IMR-90 (cell line): ENCODE measurements around the gene KLHL29. TPM values are rescaled to one million over a fixed set of nuclear protein-coding genes. Genes with fewer than 3 reads are reported as not detected.

Experiments
- ATAC-seq: fragments of 200-7000 bp; cut with Tn5 transposase; 2 replicates; pipeline ENCODE4 v1.9.1; 2020; ENCODE audit warnings: low read depth, mild to moderate bottlenecking, moderate library complexity
- BruUV-seq: library from RNA; stranded (reverse); fragments of 400-500 nt; replicated peaks from 2 replicates; lab custom pipeline; 2021; lab: Mats Ljungman, UMichigan
- CTCF ChIA-PET: fragments of 300-600 bp; formaldehyde crosslinking; extraction: SDS; loops from one replicate; lab custom pipeline; 2021; ENCODE audit warnings: antibody characterized with exemption; lab: Yijun Ruan, JAX
- POLR2A ChIA-PET: fragments of 300-600 bp; sonication (Branson Sonifier 250); formaldehyde crosslinking; loops from one replicate; lab custom pipeline; 2022; ENCODE audit warnings: antibody characterized with exemption; ENCODE audit not compliant: unreplicated experiment; lab: Charles Lee
- DNase-seq: peaks from one replicate; pipeline ENCODE4 v3.0.0; 2013
- H2AFZ ChIP-seq: replicated peaks from 2 replicates; pipeline ENCODE3; 2013; ENCODE audit warnings: low read length, mild to moderate bottlenecking; ENCODE audit not compliant: poor library complexity
- H2AK5ac ChIP-seq: 2 replicates; pipeline ENCODE4 v1.6.1; 2013; ENCODE audit warnings: low read depth, low read length, inconsistent platforms
- H2AK9ac ChIP-seq: replicated peaks from 2 replicates; pipeline ENCODE3; 2013; ENCODE audit warnings: mild to moderate bottlenecking, low read depth, low read length, moderate library complexity; ENCODE audit not compliant: poor library complexity
- H2BK120ac ChIP-seq: 2 replicates; pipeline ENCODE4 v1.6.1; 2013; ENCODE audit warnings: low read depth, low read length, inconsistent platforms
- H2BK15ac ChIP-seq: 3 replicates; pipeline ENCODE4 v1.6.1; 2013; ENCODE audit warnings: low read depth, low read length, inconsistent platforms
- H2BK20ac ChIP-seq: 2 replicates; pipeline ENCODE4 v1.6.1; 2013; ENCODE audit warnings: low read depth, mild to moderate bottlenecking, inconsistent platforms, low read length, moderate library complexity
- H2BK5ac ChIP-seq: 2 replicates; pipeline ENCODE4 v1.6.1; 2013; ENCODE audit warnings: mild to moderate bottlenecking, low read depth, low read length, inconsistent platforms; ENCODE audit not compliant: poor library complexity, severe bottlenecking
- H3K14ac ChIP-seq: replicated peaks from 2 replicates; pipeline ENCODE4 v1.6.1; 2013; ENCODE audit warnings: low read depth, low read length, inconsistent platforms
- H3K18ac ChIP-seq: 2 replicates; pipeline ENCODE4 v1.6.1; 2013; ENCODE audit warnings: low read depth, low read length, control low read depth
- H3K23ac ChIP-seq: 2 replicates; pipeline ENCODE4 v1.6.1; 2013; ENCODE audit warnings: low read depth, low read length, inconsistent platforms
- H3K27ac ChIP-seq: 2 replicates; pipeline ENCODE4 v1.5.1; 2013; ENCODE audit warnings: mild to moderate bottlenecking, control low read depth, low read length; ENCODE audit not compliant: insufficient read depth
- H3K27me3 ChIP-seq: 2 replicates; pipeline ENCODE4 v1.6.1; 2013; ENCODE audit warnings: low read length; ENCODE audit not compliant: control insufficient read depth, insufficient read depth
- H3K36me3 ChIP-seq: 2 replicates; pipeline ENCODE4 v1.6.1; 2013; ENCODE audit warnings: low read length, mixed read lengths; ENCODE audit not compliant: control insufficient read depth, insufficient read depth
- H3K4ac ChIP-seq: 2 replicates; pipeline ENCODE4 v1.6.1; 2013; ENCODE audit warnings: low read depth, low read length, inconsistent platforms
- H3K4me1 ChIP-seq: 2 replicates; pipeline ENCODE4 v1.6.1; 2013; ENCODE audit warnings: low read length, mixed read lengths; ENCODE audit not compliant: control insufficient read depth, insufficient read depth
- H3K4me2 ChIP-seq: 2 replicates; pipeline ENCODE4 v1.6.1; 2013; ENCODE audit warnings: low read depth, mild to moderate bottlenecking, control low read depth, low read length, moderate library complexity
- H3K4me3 ChIP-seq: 2 replicates; pipeline ENCODE4 v1.5.1; 2013; ENCODE audit warnings: low read depth, mild to moderate bottlenecking, control low read depth, low read length, moderate library complexity; ENCODE audit not compliant: insufficient read depth
- H3K56ac ChIP-seq: 2 replicates; pipeline ENCODE4 v1.6.1; 2013; ENCODE audit warnings: low read length, inconsistent platforms; ENCODE audit not compliant: insufficient read depth; ENCODE audit errors: extremely low read depth
- H3K79me1 ChIP-seq, 2 experiments: 2 replicates each; pipeline ENCODE4 v1.6.1; 2013; ENCODE audit warnings: low read length in 2 of 2, inconsistent platforms in 1 of 2, low read depth in 1 of 2
- H3K9ac ChIP-seq: 2 replicates; pipeline ENCODE4 v1.6.1; 2013; ENCODE audit warnings: low read depth, low read length, control low read depth
- H3K9me1 ChIP-seq: 2 replicates; pipeline ENCODE4 v1.6.1; 2013; ENCODE audit warnings: low read length, inconsistent platforms; ENCODE audit not compliant: insufficient read depth
- H3K9me3 ChIP-seq: 2 replicates; pipeline ENCODE4 v1.6.1; 2013; ENCODE audit warnings: low read length; ENCODE audit not compliant: control insufficient read depth, insufficient read depth
- H4K20me1 ChIP-seq: 2 replicates; pipeline ENCODE4 v1.6.1; 2013; ENCODE audit warnings: low read length, inconsistent platforms; ENCODE audit not compliant: insufficient read depth
- H4K5ac ChIP-seq: 2 replicates; pipeline ENCODE4 v1.6.1; 2013; ENCODE audit warnings: mild to moderate bottlenecking, low read depth, low read length, control low read depth
- H4K8ac ChIP-seq, 2 experiments: 2 replicates each; pipeline ENCODE4 v1.6.1; 2013; ENCODE audit warnings: low read depth in 2 of 2, low read length in 2 of 2, control low read depth in 1 of 2, inconsistent platforms in 1 of 2
- H4K91ac ChIP-seq: 2 replicates; pipeline ENCODE4 v1.6.1; 2013; ENCODE audit warnings: low read depth, low read length, inconsistent platforms; ENCODE audit not compliant: insufficient read depth
- BHLHE40 ChIP-seq: fragments of 150-350 bp; IDR thresholded peaks from 2 replicates; pipeline ENCODE4 v1.6.1; 2016; ENCODE audit warnings: mild to moderate bottlenecking, low read depth, low read length
- CEBPB ChIP-seq: IDR thresholded peaks from 2 replicates; pipeline ENCODE4 v1.6.1; 2012; ENCODE audit warnings: low read depth, low read length, improper control_type of control experiment
- CHD1 ChIP-seq: IDR thresholded peaks from 2 replicates; pipeline ENCODE4 v1.6.1; 2012; ENCODE audit warnings: low read depth, low read length, improper control_type of control experiment
- CTCF ChIP-seq: conservative IDR thresholded peaks from 2 replicates; pipeline ENCODE4 v1.5.1; 2012; ENCODE audit warnings: mild to moderate bottlenecking, low read depth, low read length, improper control_type of control experiment
- ELK1 ChIP-seq: fragments of 150-350 bp; IDR thresholded peaks from 2 replicates; pipeline ENCODE4 v1.6.1; 2016; ENCODE audit warnings: low read depth, mild to moderate bottlenecking, low read length, moderate library complexity, borderline replicate concordance
- FOS ChIP-seq: fragments of 150-350 bp; IDR thresholded peaks from 2 replicates; pipeline ENCODE4 v1.6.1; 2016; ENCODE audit warnings: low read depth, low read length
- MAFK ChIP-seq: IDR thresholded peaks from 2 replicates; pipeline ENCODE4 v1.6.1; 2012; ENCODE audit warnings: low read depth, low read length, improper control_type of control experiment
- MAZ ChIP-seq: IDR thresholded peaks from 2 replicates; pipeline ENCODE4 v1.6.1; 2012; ENCODE audit warnings: low read depth, mild to moderate bottlenecking, low read length, improper control_type of control experiment, moderate library complexity, borderline replicate concordance
- MXI1 ChIP-seq: IDR thresholded peaks from 2 replicates; pipeline ENCODE4 v1.6.1; 2012; ENCODE audit warnings: low read depth, mild to moderate bottlenecking, low read length, moderate library complexity, borderline replicate concordance
- NFE2L2 ChIP-seq: fragments of 150-350 bp; IDR thresholded peaks from 2 replicates; pipeline ENCODE4 v1.6.1; 2016; ENCODE audit warnings: low read depth, mild to moderate bottlenecking, low read length
- POLR2A ChIP-seq: IDR thresholded peaks from 2 replicates; pipeline ENCODE4 v1.6.1; 2012; ENCODE audit warnings: mild to moderate bottlenecking, low read depth, low read length
- RAD21 ChIP-seq: IDR thresholded peaks from 2 replicates; pipeline ENCODE4 v1.6.1; 2012; ENCODE audit warnings: low read length, improper control_type of control experiment
- RCOR1 ChIP-seq: IDR thresholded peaks from 2 replicates; pipeline ENCODE4 v1.6.1; 2012; ENCODE audit warnings: mild to moderate bottlenecking, low read length, improper control_type of control experiment; ENCODE audit not compliant: insufficient replicate concordance
- RFX5 ChIP-seq: IDR thresholded peaks from 2 replicates; pipeline ENCODE4 v1.8.0; 2012; ENCODE audit warnings: low read depth, mild to moderate bottlenecking, low read length, moderate library complexity
- SMC3 ChIP-seq: fragments of 150-350 bp; IDR thresholded peaks from 2 replicates; pipeline ENCODE4 v1.6.1; 2016; ENCODE audit warnings: low read depth, mild to moderate bottlenecking, antibody characterized with exemption, low read length, moderate library complexity
- WGBS, 2 experiments: methylation state at CpG; one replicate each; pipeline versions ENCODE4 v1.1.5 to v1.1.7; 2013; ENCODE audit warnings: missing lambda C conversion rate in 2 of 2; ENCODE audit not compliant: insufficient read length in 1 of 2; ENCODE audit errors: extremely low coverage in 2 of 2; 5-methylcytosine and 5-hydroxymethylcytosine counted together
- dilution Hi-C: fragments of 300-500 bp; cut with HindIII; formaldehyde crosslinking; loops from one replicate; pipeline ENCODE4 v1.14.3; 2018; ENCODE audit warnings: low sequenced_read_pairs; ENCODE audit not compliant: unreplicated experiment
- in situ Hi-C: fragments of 300-500 bp; cut with MboI; formaldehyde crosslinking; loops from 3 replicates; pipeline ENCODE4 v1.14.3; 2019; ENCODE audit warnings: low sequenced_read_pairs, inconsistent platforms, mixed read lengths
- intact Hi-C: fragments of 100-400 bp; cut with micrococcal nuclease; formaldehyde crosslinking; loops from 2 replicates; pipeline ENCODE4 v1.10.0; 2022
- polyA plus RNA-seq, 3 experiments: library from polyadenylated mRNA; depleted of rRNA; stranded (reverse); fragments of >200 nt; gene quantifications; 2 replicates each; pipeline ENCODE4 v1.2.3, GENCODE V29; 2012; ENCODE audit warnings: low replicate concordance in 1 of 3
- total RNA-seq: library from RNA; depleted of rRNA; stranded (reverse); fragments of >200 nt; gene quantifications from 2 replicates; pipeline ENCODE4 v1.2.3, GENCODE V29; 2012
- TF ChIP-seq, protein P1 (sequence below): fragments of 150-350 bp; IDR thresholded peaks from 2 replicates; pipeline ENCODE4 v1.6.1; 2017; ENCODE audit warnings: mild to moderate bottlenecking, antibody characterized with exemption, low read length, low read depth

KLHL29 gene
- total and polyA plus RNA-seq, 2 of the 4 experiments (the other 2 are of a cell fraction), result 2.0 to 8.0 TPM

- WGBS, 2 experiments, result 75% methylated on average over 2 of the region's 7 CpGs; no CpG with 5 or more reads in 1 of the 2 experiments
- no peak overlapping the region for H3K14ac ChIP-seq
- H3K56ac ChIP-seq, result no peak overlapping the region
- no peak overlapping the region for H4K8ac ChIP-seq
- H3K23ac ChIP-seq, result no peak overlapping the region
- POLR2A ChIA-PET, result no interaction called here
- H3K79me1 ChIP-seq, result peaks cover 0 to 2% of the 10 kb centered on the region in 2 experiments; a peak in 1 of 4 replicates
- H3K9me1 ChIP-seq, result peaks cover 3% of the 10 kb centered on the region; the same call in 1 of the 2 replicates
- dilution Hi-C loops (no loop called here), intact Hi-C loops (no loop called here), in situ Hi-C loops (no loop called here)
- DNase-seq (no peak), ATAC-seq (no peak)
- no peak overlapping the region for H3K18ac ChIP-seq
- no peak overlapping the region for H4K5ac ChIP-seq
- no peak overlapping the region for H2AK9ac ChIP-seq
- H3K4me3 ChIP-seq, result no peak overlapping the region
- no peak overlapping the region for H2AFZ ChIP-seq
- no peaks in the 10 kb centered on the region for H3K9me3 ChIP-seq
- TF ChIP-seq MAFK (no peak), CTCF (no peak), RFX5 (no peak), POLR2A (no peak), ELK1 (no peak), MXI1 (no peak), RAD21 (no peak), CEBPB (no peak), NFE2L2 (no peak), CHD1 (no peak), RCOR1 (no peak), MAZ (no peak), SMC3 (no peak), BHLHE40 (no peak), FOS (no peak)
- TF ChIP-seq, protein P1, sequence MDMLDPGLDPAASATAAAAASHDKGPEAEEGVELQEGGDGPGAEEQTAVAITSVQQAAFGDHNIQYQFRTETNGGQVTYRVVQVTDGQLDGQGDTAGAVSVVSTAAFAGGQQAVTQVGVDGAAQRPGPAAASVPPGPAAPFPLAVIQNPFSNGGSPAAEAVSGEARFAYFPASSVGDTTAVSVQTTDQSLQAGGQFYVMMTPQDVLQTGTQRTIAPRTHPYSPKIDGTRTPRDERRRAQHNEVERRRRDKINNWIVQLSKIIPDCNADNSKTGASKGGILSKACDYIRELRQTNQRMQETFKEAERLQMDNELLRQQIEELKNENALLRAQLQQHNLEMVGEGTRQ, result no peak
- H3K4me1 ChIP-seq, result peaks cover 6% of the 10 kb centered on the region; the same call in 1 of the 2 replicates
- no peak overlapping the region for H3K4me2 ChIP-seq
- BruUV-seq, result no TSS peak
- no peak overlapping the region for H3K27ac ChIP-seq
- H3K4ac ChIP-seq, result no peak overlapping the region
- no peaks in the 10 kb centered on the region for H3K36me3 ChIP-seq
- H2BK15ac ChIP-seq, result no peak overlapping the region
- H2BK20ac ChIP-seq, result no peak overlapping the region
- H3K9ac ChIP-seq, result no peak overlapping the region
- CTCF ChIA-PET, result no interaction called here
- H4K91ac ChIP-seq, result no peak overlapping the region
- H2AK5ac ChIP-seq, result no peak overlapping the region
- H4K20me1 ChIP-seq, result peaks cover 3% of the 10 kb centered on the region; the same call in 1 of the 2 replicates
- no peak overlapping the region for H2BK5ac ChIP-seq
- no peaks in the 10 kb centered on the region for H3K27me3 ChIP-seq
- H2BK120ac ChIP-seq, result no peak overlapping the region
These were observed 118.7 kb downstream of the KLHL29 start for GRCh38 chr2:23503682-23504081.
